GM12874 (cell line): ENCODE measurements around the gene ITIH1.

ENCODE experiments used
- CTCF ChIP-seq: IDR thresholded peaks from 2 replicates; pipeline ENCODE4 v1.5.1; 2011; ENCODE audit warnings: low read depth, mild to moderate bottlenecking, control low read depth, low read length, moderate library complexity; ENCODE audit not compliant: insufficient read depth

ITIH1 gene

GRCh38 chr3:52841211-52841980 lies 64.0 kb downstream of the ITIH1 start:
- TF ChIP-seq CTCF = no peak
